ENCODE data around the gene CORIN.

DNA sequence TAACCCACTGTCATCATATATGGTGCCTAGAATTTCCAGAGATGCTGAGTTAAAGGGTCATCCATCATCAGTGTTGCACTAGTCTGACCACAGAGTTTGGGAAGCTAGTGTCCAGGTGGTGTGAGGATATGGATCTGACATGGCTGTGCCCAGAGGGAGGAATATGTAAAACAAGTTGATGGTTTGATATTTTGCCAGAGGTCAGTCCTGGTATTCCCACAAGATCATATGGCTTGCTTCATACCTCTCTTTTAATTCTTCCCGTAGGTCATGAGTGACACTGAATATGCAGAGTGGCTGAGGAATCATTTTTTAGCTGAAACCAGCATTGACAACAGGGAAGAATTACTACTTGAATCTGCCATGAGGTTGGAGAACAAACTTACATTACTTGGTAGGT lies 277.2 kb downstream of the CORIN start:
- TF ChIP-seq, protein P1, sequence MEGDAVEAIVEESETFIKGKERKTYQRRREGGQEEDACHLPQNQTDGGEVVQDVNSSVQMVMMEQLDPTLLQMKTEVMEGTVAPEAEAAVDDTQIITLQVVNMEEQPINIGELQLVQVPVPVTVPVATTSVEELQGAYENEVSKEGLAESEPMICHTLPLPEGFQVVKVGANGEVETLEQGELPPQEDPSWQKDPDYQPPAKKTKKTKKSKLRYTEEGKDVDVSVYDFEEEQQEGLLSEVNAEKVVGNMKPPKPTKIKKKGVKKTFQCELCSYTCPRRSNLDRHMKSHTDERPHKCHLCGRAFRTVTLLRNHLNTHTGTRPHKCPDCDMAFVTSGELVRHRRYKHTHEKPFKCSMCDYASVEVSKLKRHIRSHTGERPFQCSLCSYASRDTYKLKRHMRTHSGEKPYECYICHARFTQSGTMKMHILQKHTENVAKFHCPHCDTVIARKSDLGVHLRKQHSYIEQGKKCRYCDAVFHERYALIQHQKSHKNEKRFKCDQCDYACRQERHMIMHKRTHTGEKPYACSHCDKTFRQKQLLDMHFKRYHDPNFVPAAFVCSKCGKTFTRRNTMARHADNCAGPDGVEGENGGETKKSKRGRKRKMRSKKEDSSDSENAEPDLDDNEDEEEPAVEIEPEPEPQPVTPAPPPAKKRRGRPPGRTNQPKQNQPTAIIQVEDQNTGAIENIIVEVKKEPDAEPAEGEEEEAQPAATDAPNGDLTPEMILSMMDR (conservative IDR thresholded peaks at IDR 0.05; ENCODE audit: low read depth, low read length), result no peak
- no peak for TF ChIP-seq EZH2 (IDR thresholded peaks at IDR 0.05; ENCODE audit: borderline replicate concordance, low read depth, low read length, poor library complexity, severe bottlenecking)

All from A673 (cell line).